HG03460 (cell line): ENCODE data around the gene AGPAT4.
"Not testable (repeated sequence)": the region's sequence is repeated elsewhere in the genome, so short reads cannot be mapped to it uniquely, and the experiment has no call there.

Experiments used
- ATAC-seq: cut with Tn5 transposase; IDR thresholded peaks from one replicate; pipeline ENCODE4 v1.9.1; 2021; ENCODE audit not compliant: unreplicated experiment

The AGPAT4 gene

GRCh38 chr6:161207200-161207599 is 66.7 kb downstream of the AGPAT4 start:
- ATAC-seq = no peak

GRCh38 chr6:161204866-161205557 is 68.8 kb downstream of the AGPAT4 start:
- ATAC-seq = no peak

- no peak for ATAC-seq
Measured at GRCh38 chr6:161200610-161201370, 73.1 kb downstream of the AGPAT4 start.

GRCh38 chr6:161199850-161200249 is 74.0 kb downstream of the AGPAT4 start:
- no peak for ATAC-seq

GRCh38 chr6:161198783-161199460 is 74.9 kb downstream of the AGPAT4 start:
- no peak for ATAC-seq

- ATAC-seq = no peak
Measured at GRCh38 chr6:161198176-161198575, 75.7 kb downstream of the AGPAT4 start.

- ATAC-seq = no peak
Measured at GRCh38 chr6:161195386-161195785, 78.5 kb downstream of the AGPAT4 start.

- ATAC-seq = no peak
Measured at GRCh38 chr6:161194374-161194773, 79.5 kb downstream of the AGPAT4 start.

GRCh38 chr6:161192636-161193411 is 81.0 kb downstream of the AGPAT4 start:
- no peak for ATAC-seq

- ATAC-seq = no peak
Measured at GRCh38 chr6:161191671-161192070, 82.2 kb downstream of the AGPAT4 start.

GRCh38 chr6:161191007-161191406 is 82.9 kb downstream of the AGPAT4 start:
- no peak for ATAC-seq

- no peak for ATAC-seq
Measured at GRCh38 chr6:161189891-161190290, 84.0 kb downstream of the AGPAT4 start.

- ATAC-seq = no peak
Measured at GRCh38 chr6:161188547-161189465, 85.1 kb downstream of the AGPAT4 start.

GRCh38 chr6:161186173-161186769 is 87.6 kb downstream of the AGPAT4 start:
- no peak for ATAC-seq

- no peak for ATAC-seq
Measured at GRCh38 chr6:161181121-161181520, 92.7 kb downstream of the AGPAT4 start.

- ATAC-seq = not testable (repeated sequence)
Measured at GRCh38 chr6:161178155-161178554, 95.7 kb downstream of the AGPAT4 start.

GRCh38 chr6:161176428-161176827 is 97.4 kb downstream of the AGPAT4 start:
- not testable (repeated sequence) for ATAC-seq

- ATAC-seq = not testable (repeated sequence)
Measured at GRCh38 chr6:161172769-161173168, 101.1 kb downstream of the AGPAT4 start.

GRCh38 chr6:161171207-161171606 is 102.7 kb downstream of the AGPAT4 start:
- ATAC-seq = no peak

GRCh38 chr6:161169696-161170095 is 104.2 kb downstream of the AGPAT4 start:
- ATAC-seq = no peak
